MM.1S (cell line): ENCODE measurements around the gene NGEF.

Source experiments
- DNase-seq: peaks from one replicate; pipeline ENCODE4 v3.0.0-alpha.2; 2015
- H2AFZ ChIP-seq: fragments of 300-600 bp; sonication (generic); 2 replicates; pipeline ENCODE4 v1.6.0; 2016; ENCODE audit warnings: antibody characterized with exemption, low read length
- H3F3A ChIP-seq: fragments of 300-600 bp; sonication (generic); 2 replicates; pipeline ENCODE4 v1.6.1; 2016; ENCODE audit warnings: mild to moderate bottlenecking, antibody characterized with exemption, low read length, moderate library complexity, mixed read lengths; ENCODE audit not compliant: insufficient read depth
- H3K27ac ChIP-seq: fragments of 300-600 bp; sonication (generic); 2 replicates; pipeline ENCODE4 v1.5.1; 2016; ENCODE audit warnings: mild to moderate bottlenecking, low read length
- H3K27me3 ChIP-seq: fragments of 300-600 bp; sonication (generic); replicated peaks from 2 replicates; pipeline ENCODE4 v1.6.0; 2016; ENCODE audit warnings: low read length; ENCODE audit not compliant: insufficient read depth
- H3K36me3 ChIP-seq: fragments of 300-600 bp; sonication (generic); replicated peaks from 2 replicates; pipeline ENCODE4 v1.6.1; 2016; ENCODE audit warnings: mild to moderate bottlenecking, low read length, mixed read lengths; ENCODE audit not compliant: insufficient read depth
- H3K4me1 ChIP-seq: fragments of 300-600 bp; sonication (generic); 2 replicates; pipeline ENCODE4 v1.6.1; 2016; ENCODE audit warnings: low read length, mixed read lengths
- H3K4me2 ChIP-seq: fragments of 300-600 bp; sonication (generic); 2 replicates; pipeline ENCODE4 v1.6.0; 2016; ENCODE audit warnings: low read depth, low read length
- H3K4me3 ChIP-seq: fragments of 300-600 bp; sonication (generic); 2 replicates; pipeline ENCODE4 v1.5.1; 2016; ENCODE audit warnings: low read length, mixed read lengths
- H3K79me2 ChIP-seq: fragments of 300-600 bp; sonication (generic); 2 replicates; pipeline ENCODE4 v1.6.1; 2016; ENCODE audit warnings: mixed run types, low read length, mixed read lengths
- H3K9ac ChIP-seq: fragments of 300-600 bp; sonication (generic); 2 replicates; pipeline ENCODE4 v1.6.1; 2016; ENCODE audit warnings: low read length, mixed read lengths
- H3K9me2 ChIP-seq: fragments of 300-600 bp; sonication (generic); replicated peaks from 2 replicates; pipeline ENCODE4 v1.6.1; 2016; ENCODE audit warnings: mild to moderate bottlenecking, low read length, mixed read lengths; ENCODE audit not compliant: insufficient read depth
- H3K9me3 ChIP-seq: fragments of 300-600 bp; sonication (generic); replicated peaks from 2 replicates; pipeline ENCODE4 v1.6.1; 2016; ENCODE audit warnings: mild to moderate bottlenecking, low read length, mixed read lengths; ENCODE audit not compliant: insufficient read depth
- H4K20me1 ChIP-seq: fragments of 300-600 bp; sonication (generic); 2 replicates; pipeline ENCODE4 v1.6.1; 2016; ENCODE audit warnings: mild to moderate bottlenecking, low read length, moderate library complexity, mixed read lengths; ENCODE audit not compliant: insufficient read depth
- CTCF ChIP-seq: fragments of 300-600 bp; sonication (generic); IDR thresholded peaks from 2 replicates; pipeline ENCODE4 v1.5.1; 2016; ENCODE audit warnings: antibody characterized with exemption, low read length, mixed read lengths
- EZH2 ChIP-seq: fragments of 300-600 bp; sonication (generic); optimal IDR thresholded peaks from 2 replicates; pipeline ENCODE3; 2017; ENCODE audit warnings: low read depth, mild to moderate bottlenecking, antibody characterized with exemption, low read length, mixed read lengths
- EZH2phosphoT487 ChIP-seq: fragments of 300-600 bp; sonication (generic); IDR thresholded peaks from 2 replicates; pipeline ENCODE4 v1.6.1; 2018; ENCODE audit warnings: antibody characterized with exemption, low read length

Gene NGEF

GRCh38 chr2:232831496-232831895, 181.6 kb downstream of the NGEF start:
- peaks cover under 1% of the 10 kb centered on the region; the same call in 1 of the 2 replicates for H3K4me1 ChIP-seq
- H3K27me3 ChIP-seq: no peaks in the 10 kb centered on the region
- TF ChIP-seq EZH2phosphoT487 (no peak), EZH2 (no peak), CTCF (no peak)
- H3F3A ChIP-seq: no peaks in the 10 kb centered on the region
- no peak overlapping the region for H3K9ac ChIP-seq
- no peak overlapping the region for H3K4me2 ChIP-seq
- H3K36me3 ChIP-seq: peaks cover 11% of the 10 kb centered on the region; the same call in 1 of the 2 replicates
- no peak overlapping the region for H3K4me3 ChIP-seq
- H3K9me3 ChIP-seq: no peaks in the 10 kb centered on the region
- no peak overlapping the region for H3K27ac ChIP-seq
- no peaks in the 10 kb centered on the region for H4K20me1 ChIP-seq
- DNase-seq: no peak
- H2AFZ ChIP-seq: no peak overlapping the region
- H3K9me2 ChIP-seq: no peaks in the 10 kb centered on the region
- peaks cover 6% of the 10 kb centered on the region for H3K79me2 ChIP-seq

GRCh38 chr2:232829988-232830387, 183.1 kb downstream of the NGEF start:
- no peaks in the 10 kb centered on the region for H3K4me1 ChIP-seq
- H3K27ac ChIP-seq: no peak overlapping the region
- H4K20me1 ChIP-seq: no peaks in the 10 kb centered on the region
- H3K36me3 ChIP-seq: peaks cover 11% of the 10 kb centered on the region; the same call in 1 of the 2 replicates
- no peak overlapping the region for H3K9ac ChIP-seq
- H3K27me3 ChIP-seq: no peaks in the 10 kb centered on the region
- H3K4me2 ChIP-seq: no peak overlapping the region
- H3K9me2 ChIP-seq: no peaks in the 10 kb centered on the region
- no peak overlapping the region for H3K4me3 ChIP-seq
- H3K79me2 ChIP-seq: no peaks in the 10 kb centered on the region
- no peaks in the 10 kb centered on the region for H3F3A ChIP-seq
- TF ChIP-seq EZH2phosphoT487 (no peak), CTCF (no peak), EZH2 (no peak)
- DNase-seq: no peak
- no peak overlapping the region for H2AFZ ChIP-seq
- H3K9me3 ChIP-seq: no peaks in the 10 kb centered on the region
